HT1080 (cell line): ENCODE measurements around the gene CDKN1A. TPM values are rescaled to one million over a fixed set of nuclear protein-coding genes. Genes with fewer than 3 reads are reported as not detected.
"Not testable (repeated sequence)": the region's sequence is repeated elsewhere in the genome, so short reads cannot be mapped to it uniquely, and the experiment has no call there.

ENCODE experiments used
- DNase-seq: peaks from one replicate; pipeline ENCODE4 v3.0.0-alpha.2; 2015; ENCODE audit warnings: low read depth
- total RNA-seq: library from RNA; depleted of rRNA; stranded (reverse); fragments of >200 nt; shearing (Covaris generic); gene quantifications from 2 replicates; pipeline ENCODE4 v1.2.3, GENCODE V29; 2014

Gene CDKN1A
- total RNA-seq, 1 experiment from 2014 or later: 200 TPM

- DNase-seq: no peak
Observed at GRCh38 chr6:36695414-36695813, 16.9 kb downstream of the CDKN1A start.

GRCh38 chr6:36697481-36697903, 19.0 kb downstream of the CDKN1A start, which contains the start of gene RAB44:
TSS of gene RAB44 (plus strand) at chr6:36697826. CDS start at chr6:36704236, 6,410 bp downstream.
- DNase-seq: no peak

- no peak for DNase-seq
Observed at GRCh38 chr6:36698196-36698595, 19.7 kb downstream of the CDKN1A start.

GRCh38 chr6:36698871-36699271, 20.4 kb downstream of the CDKN1A start:
- no peak for DNase-seq

- DNase-seq: no peak
Observed at GRCh38 chr6:36699348-36699747, 20.8 kb downstream of the CDKN1A start.

- DNase-seq: no peak
Observed at GRCh38 chr6:36700071-36700812, 21.7 kb downstream of the CDKN1A start.

- DNase-seq: no peak
Observed at GRCh38 chr6:36700831-36701230, 22.3 kb downstream of the CDKN1A start.

- DNase-seq: peak; percentile 74
Observed at GRCh38 chr6:36701401-36701991, 23.0 kb downstream of the CDKN1A start.

- DNase-seq: no peak
Observed at GRCh38 chr6:36702656-36703055, 24.1 kb downstream of the CDKN1A start.

- no peak for DNase-seq
Observed at GRCh38 chr6:36703081-36703606, 24.6 kb downstream of the CDKN1A start.

GRCh38 chr6:36703982-36704381, 25.5 kb downstream of the CDKN1A start:
- no peak for DNase-seq

- not testable (repeated sequence) for DNase-seq
Observed at GRCh38 chr6:36704961-36705577, 26.6 kb downstream of the CDKN1A start.

- no peak for DNase-seq
Observed at GRCh38 chr6:36706339-36706738, 27.8 kb downstream of the CDKN1A start.

- DNase-seq: no peak
Observed at GRCh38 chr6:36712816-36713215, 34.3 kb downstream of the CDKN1A start.

GRCh38 chr6:36713846-36714245, 35.3 kb downstream of the CDKN1A start:
- no peak for DNase-seq

- no peak for DNase-seq
Observed at GRCh38 chr6:36714511-36714910, 36.0 kb downstream of the CDKN1A start.

- DNase-seq: no peak
Observed at GRCh38 chr6:36715469-36715868, 37.0 kb downstream of the CDKN1A start.

- DNase-seq: no peak
Observed at GRCh38 chr6:36716476-36717093, 38.1 kb downstream of the CDKN1A start.

GRCh38 chr6:36717231-36717825, 38.8 kb downstream of the CDKN1A start:
- DNase-seq: no peak

GRCh38 chr6:36717871-36718540, 39.5 kb downstream of the CDKN1A start:
- DNase-seq: no peak

- DNase-seq: no peak
Observed at GRCh38 chr6:36718560-36718959, 40.0 kb downstream of the CDKN1A start.
